Activated CD8-positive, alpha-beta T cell treated with anti-CD3 and anti-CD28 coated beads, Interleukin-2, amount 10 ng/mL, durations not matched to agents 7 days and 5 days (primary cell): Measurements from ENCODE around the gene VCAN. TPM values are rescaled to one million over a fixed set of nuclear protein-coding genes. Genes with fewer than 3 reads are reported as not detected.

ENCODE experiments used
- ATAC-seq: fragments of 150-1000 bp; cut with Tn5 transposase; one replicate; pipeline ENCODE4 v1.10.0; 2021; ENCODE audit warnings: moderate library complexity
- CTCF ChIA-PET: fragments of 350-600 bp; sonication (Branson Sonifier 250); formaldehyde crosslinking; loops from one replicate; lab custom pipeline; 2021; ENCODE audit warnings: antibody characterized with exemption; lab: Charles Lee
- POLR2A ChIA-PET: fragments of 350-600 bp; sonication (Branson Sonifier 250); formaldehyde crosslinking; loops from one replicate; lab custom pipeline; 2021; ENCODE audit warnings: antibody characterized with exemption; lab: Charles Lee
- DNase-seq: peaks from one replicate; pipeline ENCODE4 v3.0.0-alpha.2; 2020
- H3K27ac Mint-ChIP-seq: one replicate; pipeline ENCODE4 v1.8.0; 2021; ENCODE audit warnings: mild to moderate bottlenecking, mixed read lengths
- H3K27me3 Mint-ChIP-seq: one replicate; pipeline ENCODE4 v1.8.0; 2021; ENCODE audit warnings: low read depth, mixed read lengths
- H3K36me3 Mint-ChIP-seq: one replicate; pipeline ENCODE4 v1.8.0; 2021; ENCODE audit warnings: low read depth, mixed read lengths
- H3K4me1 Mint-ChIP-seq: one replicate; pipeline ENCODE4 v1.8.0; 2021; ENCODE audit warnings: low read depth, mixed read lengths
- H3K4me3 Mint-ChIP-seq: one replicate; pipeline ENCODE4 v1.8.0; 2021; ENCODE audit warnings: mild to moderate bottlenecking, mixed read lengths
- H3K9me3 Mint-ChIP-seq: one replicate; pipeline ENCODE4 v1.8.0; 2022; ENCODE audit warnings: mixed read lengths; ENCODE audit not compliant: insufficient read depth
- total RNA-seq, 2 experiments: library from RNA; stranded (reverse); gene quantifications; one replicate each; pipeline ENCODE4 v1.2.3, GENCODE V29; 2021

Gene VCAN
- total RNA-seq, 2 experiments from 2014 or later, result 0.03 to 0.39 TPM

DNA sequence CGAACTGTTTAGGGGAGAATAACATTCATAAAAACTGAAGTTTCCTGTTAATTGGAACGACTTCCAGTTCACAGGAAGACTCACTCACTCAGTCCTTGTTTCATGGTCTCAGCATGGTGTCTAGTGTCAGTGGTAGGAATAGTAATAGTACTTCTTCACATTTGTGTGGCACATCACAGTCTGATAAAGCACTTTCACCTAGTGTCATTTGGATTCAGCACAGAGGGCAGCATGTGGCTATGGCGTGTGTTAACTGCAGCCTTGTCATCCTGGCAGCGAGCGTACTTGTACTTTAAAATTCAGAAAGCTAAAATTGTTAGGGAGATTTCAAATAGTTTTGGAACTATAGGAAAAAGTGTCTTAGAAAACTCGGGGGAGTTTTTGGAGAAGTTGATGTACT is 72.4 kb downstream of the VCAN start:
- DNase-seq (no peak), ATAC-seq (no peak)
- Mint-ChIP-seq H3K36me3 (no peaks in the 10 kb centered on the region), H3K4me1 (peaks cover 6% of the 10 kb centered on the region), H3K27ac (no peak overlapping the region), H3K9me3 (no peaks in the 10 kb centered on the region), H3K4me3 (no peak overlapping the region), H3K27me3 (peaks cover 7% of the 10 kb centered on the region)
- ChIA-PET POLR2A (no interaction called here), CTCF (no interaction called here)

DNA sequence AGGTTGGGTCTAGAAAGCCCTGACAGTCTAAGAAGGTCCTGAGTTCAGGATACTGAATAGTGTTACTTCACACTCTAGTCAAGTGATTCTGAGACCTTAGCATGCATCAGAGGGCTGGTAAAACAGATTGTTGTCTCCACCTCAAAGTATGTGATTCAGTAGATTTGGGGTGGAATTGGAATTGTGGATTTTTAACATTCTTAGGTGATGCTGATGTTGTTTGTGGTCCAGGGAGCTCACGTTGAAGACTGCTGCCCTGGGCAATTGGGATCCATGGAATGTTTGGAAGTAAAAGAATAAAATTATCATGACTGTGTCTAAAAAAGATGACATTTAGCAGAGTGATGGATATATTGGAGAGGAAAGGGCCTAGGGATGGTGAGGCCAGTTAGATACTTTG is 75.6 kb downstream of the VCAN start:
- Mint-ChIP-seq H3K4me1 (no peaks in the 10 kb centered on the region), H3K27me3 (peaks cover 8% of the 10 kb centered on the region), H3K27ac (no peak overlapping the region), H3K4me3 (no peak overlapping the region), H3K9me3 (no peaks in the 10 kb centered on the region), H3K36me3 (no peaks in the 10 kb centered on the region)
- CTCF ChIA-PET, result no interaction called here
- no peak for ATAC-seq
- no peak for DNase-seq
- POLR2A ChIA-PET, result no interaction called here

DNA sequence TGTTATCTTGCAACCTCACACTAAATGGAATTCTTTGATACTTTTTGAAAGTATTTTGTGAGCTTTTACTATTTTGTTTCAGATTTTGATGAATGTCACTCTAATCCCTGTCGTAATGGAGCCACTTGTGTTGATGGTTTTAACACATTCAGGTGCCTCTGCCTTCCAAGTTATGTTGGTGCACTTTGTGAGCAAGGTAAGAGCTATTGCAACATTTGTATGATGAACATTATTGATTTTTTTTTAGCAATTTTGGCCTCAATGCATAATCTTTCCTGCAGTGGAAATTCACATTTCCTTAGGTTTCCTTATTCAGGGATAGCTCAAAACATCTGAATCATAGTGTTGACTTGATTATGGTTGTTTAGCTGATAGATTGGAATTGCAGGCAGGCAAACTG is 76.3 kb downstream of the VCAN start:
- Mint-ChIP-seq H3K27ac (no peak overlapping the region), H3K27me3 (peaks cover 5% of the 10 kb centered on the region), H3K4me3 (no peak overlapping the region), H3K36me3 (no peaks in the 10 kb centered on the region), H3K9me3 (no peaks in the 10 kb centered on the region), H3K4me1 (no peaks in the 10 kb centered on the region)
- ATAC-seq, result no peak
- ChIA-PET CTCF (interaction anchor here (1.0 kb wide), 1 partner anchor 15 kb away, joined by 4 read pairs; no protein-coding TSS in a partner anchor), POLR2A (no interaction called here)
- no peak for DNase-seq

DNA sequence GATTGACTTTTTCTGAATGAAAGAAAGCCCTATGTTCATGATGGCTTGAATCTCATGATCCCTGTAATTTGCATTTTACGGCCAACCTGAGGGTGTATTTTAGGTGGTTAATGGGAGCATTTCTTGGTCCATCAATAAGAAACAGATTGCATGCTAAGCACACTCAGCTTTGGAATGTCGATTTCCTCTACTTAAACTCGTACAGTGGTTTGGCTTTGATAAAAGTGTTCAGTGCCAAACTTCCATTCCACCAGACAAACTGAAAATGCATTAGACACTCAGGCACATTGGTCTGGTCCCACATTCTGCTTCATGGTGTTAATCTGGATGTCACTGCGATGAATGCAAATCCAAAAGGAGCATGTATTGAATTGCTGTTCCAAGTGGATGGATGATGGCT is 77.0 kb downstream of the VCAN start:
- peaks cover 5% of the 10 kb centered on the region for H3K27me3 Mint-ChIP-seq
- no peak overlapping the region for H3K27ac Mint-ChIP-seq
- no peak overlapping the region for H3K4me3 Mint-ChIP-seq
- no peaks in the 10 kb centered on the region for H3K36me3 Mint-ChIP-seq
- H3K9me3 Mint-ChIP-seq, result no peaks in the 10 kb centered on the region
- POLR2A ChIA-PET, result no interaction called here
- ATAC-seq, result no peak
- CTCF ChIA-PET, result interaction anchor here (1.0 kb wide), 1 partner anchor 14 kb away, joined by 4 read pairs; no protein-coding TSS in a partner anchor
- no peak for DNase-seq
- no peaks in the 10 kb centered on the region for H3K4me1 Mint-ChIP-seq

DNA sequence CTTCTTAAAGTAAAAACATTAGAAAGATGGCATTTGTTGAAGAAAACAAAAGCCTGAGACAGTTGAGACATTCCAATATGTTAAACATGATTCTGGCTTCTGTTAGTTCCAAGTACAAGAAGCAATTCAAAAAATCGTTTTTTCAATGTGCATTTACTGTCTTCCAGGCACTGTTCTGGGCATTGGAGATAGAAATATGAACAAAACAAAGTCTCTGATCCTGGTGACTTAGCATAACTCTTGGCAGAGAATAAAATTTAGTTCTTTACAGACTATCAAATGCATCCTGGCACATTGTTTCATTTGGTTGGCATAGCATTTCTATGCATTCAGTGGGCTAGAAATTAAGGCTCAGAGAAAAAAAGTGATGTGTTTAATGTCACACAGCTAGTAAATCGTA is 77.5 kb downstream of the VCAN start:
- Mint-ChIP-seq H3K27ac (no peak overlapping the region), H3K36me3 (no peaks in the 10 kb centered on the region), H3K9me3 (no peaks in the 10 kb centered on the region), H3K27me3 (peaks cover 3% of the 10 kb centered on the region), H3K4me1 (no peaks in the 10 kb centered on the region), H3K4me3 (no peak overlapping the region)
- POLR2A ChIA-PET, result no interaction called here
- ATAC-seq (no peak), DNase-seq (no peak)
- CTCF ChIA-PET, result no interaction called here

DNA sequence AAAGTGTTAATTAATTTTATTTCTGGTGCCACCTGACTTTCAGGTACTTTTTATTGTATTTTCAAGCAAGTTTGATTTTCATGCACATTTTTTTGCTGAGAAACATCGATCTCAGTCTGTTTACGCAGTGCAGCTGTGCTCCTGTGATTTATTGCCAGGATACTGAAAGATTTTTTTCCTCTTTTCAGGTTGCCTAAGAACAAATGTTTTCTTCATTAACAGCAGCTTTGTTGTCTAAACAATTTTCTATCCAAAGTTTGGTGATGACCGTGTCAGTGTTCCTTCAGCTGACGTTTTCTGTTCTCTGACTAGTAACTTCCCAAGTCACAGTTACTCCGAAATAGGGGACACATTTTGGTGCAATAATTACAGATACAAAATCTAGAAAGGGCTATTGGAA is 78.1 kb downstream of the VCAN start:
- POLR2A ChIA-PET, result interaction anchor here (0.7 kb wide), 1 partner anchor 61 kb away, joined by 3 read pairs; no protein-coding TSS in a partner anchor
- no peaks in the 10 kb centered on the region for H3K4me1 Mint-ChIP-seq
- no peak for DNase-seq
- CTCF ChIA-PET, result no interaction called here
- H3K4me3 Mint-ChIP-seq, result no peak overlapping the region
- no peaks in the 10 kb centered on the region for H3K36me3 Mint-ChIP-seq
- H3K9me3 Mint-ChIP-seq, result no peaks in the 10 kb centered on the region
- peaks cover 3% of the 10 kb centered on the region for H3K27me3 Mint-ChIP-seq
- no peak overlapping the region for H3K27ac Mint-ChIP-seq
- no peak for ATAC-seq

DNA sequence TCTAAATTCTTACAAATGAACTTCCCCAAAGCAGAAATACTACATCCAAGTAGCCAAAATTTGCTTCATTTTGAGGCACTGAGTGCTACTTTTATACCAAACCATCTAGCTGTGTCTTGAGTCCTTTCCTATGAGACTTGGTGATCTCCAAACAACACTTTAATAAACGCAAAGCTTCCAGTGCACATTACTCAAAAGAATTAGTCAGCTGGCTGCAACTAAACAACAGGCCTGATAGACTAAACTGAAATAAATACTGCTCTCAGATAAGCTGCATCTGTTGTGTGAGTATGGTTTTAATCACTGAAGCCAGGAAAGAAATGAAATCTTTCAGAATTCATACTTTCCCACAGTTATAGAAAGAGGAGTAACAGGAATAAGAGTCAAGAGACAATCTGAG is 80.3 kb downstream of the VCAN start:
- Mint-ChIP-seq H3K36me3 (no peaks in the 10 kb centered on the region), H3K9me3 (no peaks in the 10 kb centered on the region), H3K4me3 (no peak overlapping the region), H3K4me1 (no peaks in the 10 kb centered on the region), H3K27ac (no peak overlapping the region), H3K27me3 (peaks cover 3% of the 10 kb centered on the region)
- ATAC-seq (no peak), DNase-seq (no peak)
- ChIA-PET POLR2A (no interaction called here), CTCF (no interaction called here)

DNA sequence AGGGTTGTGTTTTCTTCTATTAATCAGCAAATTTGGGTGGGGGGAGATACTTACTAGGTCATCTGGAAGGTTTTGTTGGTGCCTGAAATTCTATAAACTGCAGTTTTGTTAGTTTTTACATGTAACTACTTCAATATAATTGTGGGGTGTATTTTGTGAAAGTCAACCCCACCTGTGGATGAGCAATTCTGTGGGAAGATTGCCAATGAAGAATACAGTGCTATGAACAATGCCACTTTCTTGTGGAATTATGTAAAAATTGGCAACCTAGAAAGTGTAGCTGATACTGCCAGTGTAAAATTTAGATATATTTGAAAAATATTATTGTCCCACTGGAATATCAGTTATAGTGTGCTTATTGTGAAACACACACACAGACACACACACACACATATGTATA is 80.7 kb downstream of the VCAN start:
- no peak for DNase-seq
- CTCF ChIA-PET, result interaction anchor here (0.9 kb wide), 1 partner anchor 9 kb away, joined by 4 read pairs; no protein-coding TSS in a partner anchor

DNA sequence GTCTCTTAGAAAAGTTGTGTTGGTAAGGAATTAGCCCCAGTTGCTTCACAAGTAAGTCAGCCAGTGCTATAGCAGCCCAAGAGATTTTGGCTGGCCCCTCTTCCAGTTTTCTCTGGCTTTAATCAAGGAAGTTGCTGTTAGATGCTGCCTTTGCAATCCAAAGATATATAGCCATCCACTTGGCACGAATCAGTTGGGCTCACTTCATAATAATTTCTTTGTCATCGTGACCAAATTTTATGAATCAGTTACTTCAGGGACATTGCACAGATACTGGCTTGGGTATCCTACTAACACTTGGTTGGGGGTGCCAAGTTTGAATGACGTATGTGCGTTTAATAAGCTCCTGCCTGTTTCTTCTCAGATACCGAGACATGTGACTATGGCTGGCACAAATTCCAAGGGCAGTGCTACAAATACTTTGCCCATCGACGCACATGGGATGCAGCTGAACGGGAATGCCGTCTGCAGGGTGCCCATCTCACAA is 81.5 kb downstream of the VCAN start:
- ChIA-PET CTCF (interaction anchor here (0.9 to 1.2 kb wide), 2 partner anchors 9 to 12 kb away, joined by 4 read pairs; no protein-coding TSS in a partner anchor), POLR2A (interaction anchor here (0.6 kb wide), 1 partner anchor 9 kb away, joined by 3 read pairs; no protein-coding TSS in a partner anchor)
- no peaks in the 10 kb centered on the region for H3K9me3 Mint-ChIP-seq

More for the DNA sequence above, 80.7 kb downstream of the VCAN start:
- Mint-ChIP-seq H3K27ac (no peak overlapping the region), H3K4me3 (no peak overlapping the region), H3K27me3 (peaks cover 4% of the 10 kb centered on the region), H3K4me1 (no peaks in the 10 kb centered on the region), H3K9me3 (no peaks in the 10 kb centered on the region), H3K36me3 (no peaks in the 10 kb centered on the region)
- no peak for ATAC-seq
- POLR2A ChIA-PET, result no interaction called here

DNA sequence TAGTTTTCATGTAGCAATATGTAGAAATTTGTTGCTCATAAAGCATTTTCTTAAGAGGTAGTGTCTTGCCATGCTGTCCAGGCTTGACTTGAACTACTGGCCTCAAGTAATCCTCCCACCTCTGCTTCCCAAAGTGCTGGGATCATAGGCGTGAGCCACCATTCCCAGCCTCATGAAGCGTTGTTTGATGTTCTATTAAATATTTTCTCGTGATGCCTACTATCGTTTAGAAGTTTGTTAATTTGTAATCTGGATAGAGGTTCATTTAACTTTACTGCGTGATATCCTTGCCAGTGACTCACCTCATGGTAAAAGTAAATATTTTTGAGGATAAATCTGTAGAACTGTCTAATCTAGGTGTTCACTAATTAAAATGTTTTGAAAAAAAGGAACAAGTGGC is 82.6 kb downstream of the VCAN start:
- no peak for ATAC-seq
- POLR2A ChIA-PET, result no interaction called here
- no peak overlapping the region for H3K4me3 Mint-ChIP-seq

More for the DNA sequence above, 81.5 kb downstream of the VCAN start:
- Mint-ChIP-seq H3K4me3 (no peak overlapping the region), H3K27me3 (peaks cover 7% of the 10 kb centered on the region), H3K4me1 (no peaks in the 10 kb centered on the region), H3K27ac (no peak overlapping the region), H3K36me3 (no peaks in the 10 kb centered on the region)
- ATAC-seq, result no peak
- no peak for DNase-seq

DNA sequence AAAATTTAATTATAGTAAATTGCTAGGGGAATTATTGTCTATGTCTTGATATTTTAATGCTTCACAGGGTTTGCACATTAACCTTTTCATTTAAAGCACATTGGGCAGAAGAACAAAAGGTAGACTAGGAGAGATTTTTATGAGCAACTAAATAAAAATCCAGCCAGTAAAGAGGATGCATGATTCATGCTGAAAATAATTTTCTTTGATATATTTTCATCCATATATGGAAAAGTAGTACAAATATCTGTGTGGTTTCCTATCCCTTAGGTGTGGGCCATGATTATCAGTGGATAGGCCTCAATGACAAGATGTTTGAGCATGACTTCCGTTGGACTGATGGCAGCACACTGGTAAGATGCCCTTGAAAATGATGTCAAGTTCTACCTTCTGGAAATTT is 83.1 kb downstream of the VCAN start:
- POLR2A ChIA-PET, result no interaction called here
- no peak for ATAC-seq
- no peaks in the 10 kb centered on the region for H3K9me3 Mint-ChIP-seq

More for the DNA sequence above, 82.6 kb downstream of the VCAN start:
- H3K4me1 Mint-ChIP-seq, result no peaks in the 10 kb centered on the region
- H3K9me3 Mint-ChIP-seq, result no peaks in the 10 kb centered on the region
- CTCF ChIA-PET, result interaction anchor here (1.2 kb wide), 1 partner anchor 11 kb away, joined by 4 read pairs; no protein-coding TSS in a partner anchor
- peaks cover 9% of the 10 kb centered on the region for H3K27me3 Mint-ChIP-seq
- DNase-seq, result no peak
- H3K36me3 Mint-ChIP-seq, result no peaks in the 10 kb centered on the region
- no peak overlapping the region for H3K27ac Mint-ChIP-seq

DNA sequence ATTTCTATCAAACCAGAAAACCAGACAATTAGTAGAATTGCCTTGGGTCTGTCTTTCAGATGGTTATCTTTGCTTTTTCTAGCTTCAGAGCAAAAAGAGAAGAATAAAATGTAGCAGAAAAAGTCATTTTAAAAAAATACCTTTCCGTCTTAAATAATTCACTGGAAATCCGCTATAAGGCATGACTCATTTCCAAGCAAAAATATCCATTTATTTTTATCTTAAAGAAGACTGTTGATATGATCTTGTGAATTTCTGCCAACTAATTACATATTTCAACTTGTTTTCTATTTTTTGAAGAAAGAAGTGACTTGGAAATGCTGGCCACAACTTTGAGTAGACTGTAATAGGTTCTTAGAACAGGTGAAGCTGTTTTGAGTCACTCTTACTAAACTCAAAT is 83.7 kb downstream of the VCAN start:
- no peak for DNase-seq
- POLR2A ChIA-PET, result no interaction called here
- H3K4me3 Mint-ChIP-seq, result no peak overlapping the region
- peaks cover 7% of the 10 kb centered on the region for H3K27me3 Mint-ChIP-seq
- H3K9me3 Mint-ChIP-seq, result no peaks in the 10 kb centered on the region
- CTCF ChIA-PET, result interaction anchor here (1.0 kb wide), 1 partner anchor 9 kb away, joined by 3 read pairs; no protein-coding TSS in a partner anchor
- no peak overlapping the region for H3K27ac Mint-ChIP-seq
- H3K4me1 Mint-ChIP-seq, result no peaks in the 10 kb centered on the region
- H3K36me3 Mint-ChIP-seq, result no peaks in the 10 kb centered on the region
- ATAC-seq, result no peak

More for the DNA sequence above, 83.1 kb downstream of the VCAN start:
- Mint-ChIP-seq H3K27me3 (peaks cover 7% of the 10 kb centered on the region), H3K4me3 (no peak overlapping the region), H3K36me3 (no peaks in the 10 kb centered on the region), H3K27ac (no peak overlapping the region), H3K4me1 (no peaks in the 10 kb centered on the region)
- DNase-seq, result no peak
- CTCF ChIA-PET, result no interaction called here
